Eye (tissue), 1 donor: Measurements from ENCODE around the gene SLC9C1.

Experiments used
- DNase-seq: peaks from one replicate; pipeline ENCODE4 v3.0.0-alpha.2; 2015

Gene SLC9C1

DNA sequence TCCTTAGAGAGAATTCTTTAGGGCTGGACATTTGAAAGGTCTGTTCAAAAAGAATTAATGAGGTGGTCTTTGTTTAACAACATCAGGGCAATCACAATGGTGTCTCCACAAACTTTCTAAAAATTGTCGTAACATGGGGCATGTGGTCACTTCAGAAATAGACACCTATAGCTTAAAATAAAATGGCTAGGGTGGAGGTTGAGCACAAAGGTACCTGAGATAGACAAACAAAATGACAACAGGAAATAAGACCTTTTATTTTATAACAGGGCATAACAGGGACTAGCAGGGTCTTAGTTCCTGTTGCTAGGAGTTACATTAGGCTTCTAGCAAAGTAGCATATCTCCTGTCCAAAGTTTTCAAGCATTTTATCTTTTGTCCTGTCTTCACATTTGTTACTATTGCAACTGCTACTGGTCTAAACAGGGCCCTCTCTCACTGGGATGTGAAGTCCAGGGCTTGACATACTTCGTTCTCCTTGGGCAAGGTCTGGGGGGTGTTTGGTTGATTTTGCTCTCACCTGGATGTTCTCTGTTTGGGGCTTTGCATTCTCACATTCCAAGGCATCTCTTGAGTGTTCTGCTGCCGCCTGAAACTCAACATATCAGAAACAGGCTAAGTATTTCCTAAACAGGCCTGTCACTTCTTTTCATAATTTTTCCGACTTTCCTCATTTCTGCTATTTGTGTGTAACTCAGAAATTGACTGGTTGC lies 163.9 kb downstream of the SLC9C1 start:
- DNase-seq, result no peak

DNA sequence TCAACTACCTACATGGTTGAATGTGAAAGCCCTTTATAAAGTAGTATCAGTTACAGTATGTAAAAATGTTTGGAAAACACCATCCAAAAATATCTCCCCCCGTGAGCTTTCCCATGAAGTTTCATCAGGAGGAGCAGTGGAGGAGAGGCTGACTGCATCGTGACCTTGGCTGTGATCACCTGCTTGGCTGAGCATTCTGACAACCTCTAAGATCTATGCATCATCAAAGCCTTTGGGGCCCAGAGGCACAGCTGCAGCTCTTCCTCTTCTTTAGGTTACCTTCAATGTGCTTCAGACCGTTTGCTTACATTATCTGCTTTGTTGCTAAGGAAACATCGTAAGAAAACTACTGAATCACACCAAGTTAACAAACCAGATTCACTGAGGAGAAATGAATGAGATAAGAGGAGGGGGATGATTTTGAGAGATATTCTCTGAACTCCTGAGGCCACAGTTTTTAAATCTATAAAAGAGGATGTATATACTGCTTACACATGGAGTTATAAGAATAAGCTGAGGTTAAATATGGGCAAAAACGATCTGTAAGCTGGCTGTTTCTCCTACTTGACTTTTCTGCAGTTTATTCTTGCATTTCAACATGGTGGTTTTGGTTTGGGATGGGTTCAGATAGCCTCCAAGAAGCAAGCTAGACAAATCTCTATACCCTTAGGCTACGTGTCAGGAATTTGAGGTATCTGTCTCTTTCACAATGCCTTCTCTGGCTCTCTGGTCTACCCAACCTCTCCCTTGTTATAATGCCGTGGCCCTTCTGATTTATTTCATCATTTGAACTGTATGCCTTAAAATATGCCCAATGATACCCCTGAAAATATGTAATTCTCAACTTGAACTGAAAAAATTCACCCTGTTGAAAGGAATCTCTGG lies 164.9 kb downstream of the SLC9C1 start:
- DNase-seq, result peak; percentile 72

GRCh38 chr3:112127522-112128494 lies 166.2 kb downstream of the SLC9C1 start:
- DNase-seq, result no peak

DNA sequence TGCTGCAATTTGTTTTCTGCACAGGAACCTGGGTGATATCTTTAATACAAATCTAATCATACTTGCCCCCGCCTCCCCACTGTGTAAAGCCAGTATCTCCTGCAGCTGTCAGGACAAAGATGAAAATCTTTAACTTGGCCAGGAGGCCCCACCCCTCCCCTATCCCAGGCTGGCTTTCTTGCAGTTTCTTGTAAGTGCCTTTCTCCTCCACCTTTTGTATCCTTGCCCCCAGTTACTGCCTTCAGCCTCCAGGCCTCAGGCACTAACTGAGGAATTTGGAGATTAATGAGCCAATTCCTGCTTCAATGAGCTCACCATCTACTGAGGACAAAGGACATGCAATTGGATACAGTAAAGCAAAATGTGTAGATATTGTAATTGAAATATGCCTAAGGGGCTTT lies 167.5 kb downstream of the SLC9C1 start:
- peak; percentile 63 for DNase-seq

- peak; percentile 64 for DNase-seq
These were observed 169.0 kb downstream of the SLC9C1 start for GRCh38 chr3:112124907-112125607.

- DNase-seq, result no peak
These were observed 170.5 kb downstream of the SLC9C1 start for GRCh38 chr3:112123548-112123947.

- no peak for DNase-seq
These were observed 171.1 kb downstream of the SLC9C1 start for GRCh38 chr3:112122870-112123269.

GRCh38 chr3:112121577-112122547 lies 172.2 kb downstream of the SLC9C1 start:
- DNase-seq, result no peak

DNA sequence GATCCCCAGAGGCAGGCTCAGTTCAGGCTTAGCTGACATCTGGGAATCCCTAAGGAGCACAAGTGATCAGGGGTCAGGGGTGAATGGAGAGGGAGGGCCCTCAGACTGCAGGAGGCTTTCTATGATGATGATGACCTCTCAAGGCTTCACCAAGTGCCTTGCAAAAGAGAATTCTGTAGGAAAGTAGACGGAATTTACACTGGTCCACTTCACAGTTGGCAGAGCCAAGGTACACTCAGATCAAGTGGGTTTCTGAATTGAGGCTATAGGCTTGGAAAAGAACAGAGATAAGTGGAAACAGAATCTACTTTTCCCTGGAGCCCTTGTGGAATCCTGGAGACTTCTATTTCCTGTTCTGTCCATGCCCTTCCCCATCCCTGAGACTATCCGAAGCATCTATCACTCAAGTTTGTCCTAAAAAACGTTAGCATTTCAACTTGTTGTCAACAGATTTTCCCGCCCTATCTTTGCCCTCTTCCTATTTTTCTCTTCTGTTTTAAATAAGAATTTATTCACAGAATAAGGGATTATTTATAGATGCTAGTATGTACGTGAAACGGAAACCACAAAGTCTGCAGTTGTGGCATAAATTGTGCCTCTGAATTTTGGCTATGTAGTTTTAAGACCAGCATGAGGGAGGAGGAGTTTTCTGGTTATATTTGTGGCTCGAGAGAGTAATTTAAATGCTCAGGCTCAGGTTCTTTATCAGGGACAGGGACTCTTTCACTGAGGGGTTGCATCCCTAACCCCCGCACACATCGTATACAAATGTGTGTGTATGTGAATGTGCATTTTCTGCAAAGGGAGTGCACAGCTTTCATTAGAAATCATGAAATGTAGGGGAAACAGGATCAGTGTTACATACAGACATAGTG lies 173.8 kb downstream of the SLC9C1 start:
- DNase-seq, result no peak

DNA sequence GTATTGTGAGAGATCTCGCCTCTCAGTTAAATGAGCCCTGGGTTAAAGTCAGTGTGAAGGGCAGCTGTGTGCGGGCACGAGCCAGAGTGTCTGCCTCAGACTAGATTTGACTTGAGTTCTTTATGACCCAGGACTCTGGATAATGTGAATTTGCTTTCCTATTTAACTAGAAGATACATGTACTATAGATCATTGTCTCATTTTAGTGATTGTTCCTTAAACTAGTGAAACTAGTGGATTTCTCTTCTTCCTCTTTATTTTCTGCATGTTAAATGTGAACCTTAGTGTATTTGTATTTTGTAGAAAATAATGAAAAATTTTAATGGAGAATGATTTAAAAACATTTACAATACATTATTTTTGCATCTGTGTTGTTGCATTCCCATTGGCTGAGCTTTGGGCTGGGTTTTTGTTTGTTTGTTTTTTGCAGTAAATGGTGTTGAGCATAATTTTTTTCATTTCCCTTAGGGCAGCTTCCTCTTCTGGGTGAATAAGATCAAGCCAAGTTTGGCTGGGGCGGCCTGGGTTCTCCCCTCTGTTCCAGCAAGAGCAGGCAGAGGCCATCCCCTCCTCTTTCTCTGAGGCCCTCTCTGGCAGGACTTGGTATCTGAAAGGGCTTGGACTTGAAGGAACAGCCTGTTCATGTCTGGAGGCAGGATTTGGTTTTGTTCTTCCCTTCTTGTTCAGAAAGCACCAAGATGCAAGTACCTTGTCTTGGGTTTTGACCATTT lies 176.0 kb downstream of the SLC9C1 start:
- DNase-seq, result no peak

DNA sequence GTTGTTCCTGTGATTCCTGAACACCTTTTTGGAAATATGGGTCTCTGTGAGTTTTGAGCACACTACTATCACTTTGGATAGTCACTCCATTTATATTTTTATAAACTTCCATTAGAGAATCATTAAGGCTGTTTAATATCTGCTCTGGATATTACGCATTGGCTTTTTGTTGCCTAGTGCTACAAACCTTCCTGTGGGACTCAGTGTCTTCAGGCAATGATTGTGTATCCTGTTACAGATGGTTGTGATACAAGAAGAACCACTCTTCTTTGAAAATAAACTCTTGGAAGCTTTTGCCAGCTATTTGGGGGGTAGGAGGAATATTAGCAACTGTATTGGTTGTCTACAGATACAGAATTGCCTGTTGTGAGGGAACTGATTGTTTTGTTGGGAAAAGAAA lies 176.6 kb downstream of the SLC9C1 start:
- DNase-seq, result no peak

GRCh38 chr3:112116748-112117186 lies 177.2 kb downstream of the SLC9C1 start:
- no peak for DNase-seq

- DNase-seq, result no peak
These were observed 178.1 kb downstream of the SLC9C1 start for GRCh38 chr3:112115806-112116383.

DNA sequence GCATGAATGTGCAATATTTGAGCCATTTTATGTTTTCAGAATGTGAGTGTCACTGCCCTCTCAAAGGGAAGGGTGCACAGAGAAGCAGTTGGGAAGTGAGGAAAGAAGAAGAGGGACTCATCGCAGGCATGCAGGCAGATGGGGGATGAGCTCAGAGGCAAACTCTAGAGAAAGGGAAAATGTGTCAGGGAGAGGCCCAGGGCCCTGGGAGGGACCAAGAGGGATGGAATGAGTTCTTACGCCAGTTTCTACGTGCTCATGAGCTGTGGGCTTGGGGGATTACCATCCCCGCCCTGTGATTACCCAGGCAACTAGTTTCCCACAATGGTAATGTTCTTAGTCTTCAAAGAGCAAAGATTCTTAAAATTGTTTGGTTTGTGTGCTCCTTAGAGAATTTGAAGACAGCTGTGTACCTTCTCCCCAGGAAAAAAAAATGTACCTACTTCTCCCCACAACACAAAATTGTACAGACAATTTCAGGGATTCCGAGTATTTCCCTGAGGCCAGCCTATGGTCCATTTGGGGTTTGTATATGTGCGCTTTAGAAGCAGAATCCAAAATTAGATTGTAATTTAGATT lies 178.8 kb downstream of the SLC9C1 start:
- no peak for DNase-seq

DNA sequence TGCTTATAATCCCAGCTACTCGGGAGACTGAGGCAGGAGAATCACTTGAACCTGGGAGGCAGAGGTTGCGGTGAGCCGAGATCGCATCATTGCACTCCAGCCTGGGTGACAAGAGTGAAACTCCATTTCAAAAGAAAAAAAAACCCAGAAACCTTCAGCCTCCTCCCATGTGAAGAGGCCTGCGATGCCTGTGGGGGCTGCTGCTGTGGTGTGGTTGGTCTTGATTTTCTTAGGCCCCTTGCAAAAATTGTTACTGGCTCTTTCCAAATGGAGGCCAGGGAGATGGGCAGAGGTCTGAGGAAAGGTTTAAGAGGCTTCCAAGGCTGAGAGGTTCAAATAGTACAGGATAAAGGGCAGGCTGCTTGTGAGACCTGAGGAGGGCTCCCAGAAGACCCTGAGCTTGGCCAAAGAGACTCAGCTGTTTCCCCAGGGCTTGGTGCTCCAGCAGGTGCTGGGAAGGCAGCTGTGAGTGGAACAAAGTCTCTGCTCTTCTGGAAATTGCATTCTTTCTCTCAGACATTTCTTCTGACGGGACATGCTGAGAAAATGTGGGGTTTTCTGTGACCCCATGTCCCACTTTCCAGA lies 179.3 kb downstream of the SLC9C1 start:
- DNase-seq, result no peak

GRCh38 chr3:112111785-112112402 lies 182.1 kb downstream of the SLC9C1 start:
- peak; percentile 84 for DNase-seq

DNA sequence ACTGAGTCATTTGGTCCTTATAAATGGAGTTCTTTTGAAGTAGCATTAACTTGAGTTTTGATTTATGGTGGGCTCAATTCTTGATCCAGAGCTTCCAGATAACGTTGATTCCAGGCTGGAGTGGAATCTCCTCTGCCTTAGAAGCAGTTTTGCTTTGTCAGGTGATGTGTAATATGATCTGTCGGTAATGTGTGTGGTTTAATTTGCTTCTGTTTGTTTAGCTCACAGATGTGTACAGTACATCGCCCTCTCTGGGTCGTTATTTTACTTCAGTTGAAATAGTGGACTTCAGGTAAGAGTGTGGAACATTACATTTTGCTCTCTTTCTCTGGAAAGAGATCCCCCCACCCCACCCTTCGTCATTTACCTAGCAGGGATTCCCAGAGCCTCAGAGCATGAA lies 184.7 kb downstream of the SLC9C1 start:
- DNase-seq, result no peak

GRCh38 chr3:112104774-112105173 lies 189.2 kb downstream of the SLC9C1 start:
- no peak for DNase-seq
